WERI-Rb-1 (cell line): Measurements from ENCODE around the gene ATAD3B.
"Not testable (repeated sequence)": the region's sequence is repeated elsewhere in the genome, so short reads cannot be mapped to it uniquely, and the experiment has no call there.

Source experiments
- DNase-seq: peaks from one replicate; pipeline ENCODE4 v3.0.0-alpha.2; 2020
- H3K27ac ChIP-seq: fragments of 250-450 bp; sonication (Bioruptor Pico); 2 replicates; pipeline ENCODE4 v1.5.1; 2020; ENCODE audit warnings: mild to moderate bottlenecking, moderate library complexity
- H3K27me3 ChIP-seq: fragments of 250-450 bp; sonication (Bioruptor Pico); 2 replicates; pipeline ENCODE4 v1.5.1; 2021; ENCODE audit warnings: mild to moderate bottlenecking, low read depth, moderate library complexity; ENCODE audit not compliant: insufficient read depth, severe bottlenecking
- H3K36me3 ChIP-seq: fragments of 250-450 bp; sonication (Bioruptor Pico); 2 replicates; pipeline ENCODE4 v1.5.1; 2020; ENCODE audit warnings: mild to moderate bottlenecking, moderate library complexity
- H3K4me3 ChIP-seq: 2 replicates; pipeline ENCODE4 v1.5.1; 2011; ENCODE audit warnings: low read depth, mild to moderate bottlenecking, control low read depth, low read length
- H3K9me3 ChIP-seq: fragments of 250-450 bp; sonication (Bioruptor Pico); 2 replicates; pipeline ENCODE4 v1.5.1; 2021; ENCODE audit warnings: mild to moderate bottlenecking, moderate library complexity; ENCODE audit not compliant: severe bottlenecking
- CTCF ChIP-seq: IDR thresholded peaks from 2 replicates; pipeline ENCODE4 v1.5.1; 2011; ENCODE audit warnings: low read depth, mild to moderate bottlenecking, control low read depth, inconsistent platforms, low read length

Gene ATAD3B

GRCh38 chr1:1428174-1428573 lies 43.4 kb upstream of the ATAD3B start:
- Histone ChIP-seq H3K36me3 (no peaks in the 10 kb centered on the region), H3K9me3 (no peaks in the 10 kb centered on the region), H3K27me3 (no peaks in the 10 kb centered on the region), H3K27ac (no peak overlapping the region), H3K4me3 (no peak overlapping the region)
- no peak for DNase-seq
- TF ChIP-seq CTCF, result no peak

GRCh38 chr1:1428967-1429366 lies 42.6 kb upstream of the ATAD3B start:
- H3K27ac ChIP-seq, H3K4me3 ChIP-seq, H3K27me3 ChIP-seq, H3K9me3 ChIP-seq, H3K36me3 ChIP-seq, DNase-seq: not testable (repeated sequence)

GRCh38 chr1:1429671-1430073 lies 41.9 kb upstream of the ATAD3B start:
- TF ChIP-seq CTCF, result no peak
- DNase-seq, result no peak
- Histone ChIP-seq H3K4me3 (no peak overlapping the region), H3K9me3 (no peaks in the 10 kb centered on the region), H3K36me3 (no peaks in the 10 kb centered on the region), H3K27ac (peak overlapping the region; percentile 93), H3K27me3 (no peaks in the 10 kb centered on the region)

- Histone ChIP-seq H3K36me3 (no peaks in the 10 kb centered on the region), H3K9me3 (no peaks in the 10 kb centered on the region), H3K27me3 (no peaks in the 10 kb centered on the region), H3K4me3 (peak overlapping the region; percentile 9), H3K27ac (peak overlapping the region; percentile 93)
- peak; percentile 89 for DNase-seq
- TF ChIP-seq CTCF, result peak; percentile 38
Measured at GRCh38 chr1:1430114-1430982, 41.2 kb upstream of the ATAD3B start.

GRCh38 chr1:1430992-1431844 lies 40.3 kb upstream of the ATAD3B start:
- no peak for DNase-seq
- no peak overlapping the region; the same call in 1 of the 2 replicates for H3K4me3 ChIP-seq
- no peaks in the 10 kb centered on the region for H3K9me3 ChIP-seq
- TF ChIP-seq CTCF, result no peak
- no peaks in the 10 kb centered on the region for H3K36me3 ChIP-seq
- peak overlapping the region; percentile 93 for H3K27ac ChIP-seq
- H3K27me3 ChIP-seq, result no peaks in the 10 kb centered on the region

- Histone ChIP-seq H3K27ac (peak overlapping the region; percentile 93), H3K9me3 (no peaks in the 10 kb centered on the region), H3K36me3 (no peaks in the 10 kb centered on the region), H3K27me3 (no peaks in the 10 kb centered on the region), H3K4me3 (no peak overlapping the region)
- DNase-seq, result peak; percentile 87
- TF ChIP-seq CTCF, result no peak
Measured at GRCh38 chr1:1431845-1432273, 39.7 kb upstream of the ATAD3B start.
